PC-3 (cell line): ENCODE data around the gene CD79A.

Source experiments
- CTCF ChIP-seq: fragments of 300-600 bp; sonication (generic); conservative IDR thresholded peaks from 2 replicates; pipeline ENCODE4 v1.5.1; 2017; ENCODE audit warnings: antibody characterized with exemption, low read depth, mild to moderate bottlenecking, low read length
- EZH2 ChIP-seq: fragments of 300-600 bp; sonication (generic); IDR thresholded peaks from one replicate; pipeline ENCODE4 v1.6.1; 2017; ENCODE audit warnings: antibody characterized with exemption, mild to moderate bottlenecking, low read length; ENCODE audit not compliant: unreplicated experiment
- EZH2phosphoT487 ChIP-seq: fragments of 300-600 bp; sonication (generic); IDR thresholded peaks from 2 replicates; pipeline ENCODE4 v1.6.1; 2018; ENCODE audit warnings: mild to moderate bottlenecking, antibody characterized with exemption, low read length, borderline replicate concordance

GRCh38 chr19:41879670-41880328, 2.7 kb downstream of the CD79A start:
- no peak for TF ChIP-seq EZH2
- TF ChIP-seq CTCF = no peak
- TF ChIP-seq EZH2phosphoT487 = no peak
